Naive B cell (primary cell): ENCODE results near the gene POLR2M. TPM values are rescaled to one million over a fixed set of nuclear protein-coding genes. Genes with fewer than 3 reads are reported as not detected.

ENCODE experiments used
- ATAC-seq, 2 donors: fragments of 150-1000 bp; cut with Tn5 transposase; 2 replicates each; pipeline ENCODE4 v1.10.0; 2021; ENCODE audit warnings: low read depth in 2 of 2, mild to moderate bottlenecking in 2 of 2, moderate library complexity in 2 of 2
- DNase-seq: peaks from one replicate; pipeline ENCODE4 v3.0.0; 2022
- H3K27ac Mint-ChIP-seq, 6 donors: one replicate each; pipeline ENCODE4 v1.8.0; 2020 to 2022; ENCODE audit warnings: mild to moderate bottlenecking in 6 of 6, mixed read lengths in 6 of 6, moderate library complexity in 5 of 6, inconsistent platforms in 2 of 6
- H3K27me3 Mint-ChIP-seq, 3 donors: one replicate each; pipeline ENCODE4 v1.8.0; 2021 to 2022; ENCODE audit warnings: mixed read lengths in 3 of 3, mild to moderate bottlenecking in 1 of 3
- H3K36me3 Mint-ChIP-seq, 2 donors: one replicate each; pipeline ENCODE4 v1.8.0; 2020 to 2022; ENCODE audit warnings: mixed read lengths in 2 of 2, inconsistent platforms in 1 of 2, mild to moderate bottlenecking in 1 of 2
- H3K4me1 Mint-ChIP-seq, 3 donors: one replicate each; pipeline ENCODE4 v1.8.0; 2020 to 2022; ENCODE audit warnings: mixed read lengths in 3 of 3, inconsistent platforms in 1 of 3, mild to moderate bottlenecking in 1 of 3, moderate library complexity in 1 of 3
- H3K4me3 Mint-ChIP-seq, 8 donors: one replicate each; pipeline ENCODE4 v1.8.0; 2020 to 2022; ENCODE audit warnings: mild to moderate bottlenecking in 8 of 8, mixed read lengths in 8 of 8, moderate library complexity in 8 of 8, inconsistent platforms in 2 of 8
- H3K9me3 Mint-ChIP-seq, 7 donors: one replicate each; pipeline ENCODE4 v1.8.0; 2020 to 2022; ENCODE audit warnings: mixed read lengths in 7 of 7, mild to moderate bottlenecking in 5 of 7, inconsistent platforms in 2 of 7, moderate library complexity in 1 of 7
- polyA plus RNA-seq, 6 donors: library from polyadenylated mRNA; unstranded; fragments of 300-500 nt; fragmentation: Illumina TruSeq; gene quantifications; one replicate each; pipeline ENCODE4 v1.2.3, GENCODE V29; 2021; ENCODE audit warnings: low read depth in 6 of 6

Gene POLR2M
- polyA plus RNA-seq, 6 donors from 2014 or later, result 62.5 to 75.8 (median 73.1) TPM

DNA sequence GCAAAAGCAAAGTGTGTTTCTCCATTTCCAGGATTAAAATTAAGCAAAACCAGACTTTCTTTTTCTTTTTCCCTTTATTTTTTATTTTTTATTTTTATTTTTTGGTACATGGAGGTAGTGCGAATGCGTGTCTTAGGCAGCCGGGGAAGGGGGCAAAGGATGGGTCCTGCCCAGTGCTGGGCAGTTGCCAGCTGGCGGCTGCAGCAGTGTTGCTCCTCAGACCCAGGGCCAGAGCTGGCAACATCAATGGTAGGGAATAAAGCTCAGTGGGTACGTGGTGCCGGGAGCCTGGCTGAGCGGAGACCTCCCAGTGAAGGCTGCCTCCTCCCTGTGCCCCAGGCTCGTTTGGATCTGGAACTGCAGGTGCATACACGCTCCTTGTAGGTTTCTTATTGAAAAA lies 46.3 kb downstream of the POLR2M start:
- Mint-ChIP-seq H3K4me1 (no peaks in the 10 kb centered on the region), H3K27ac (no peak overlapping the region), H3K27me3 (peaks cover 0 to 5% (median 0%) of the 10 kb centered on the region in 3 donors), H3K9me3 (no peaks in the 10 kb centered on the region), H3K4me3 (no peak overlapping the region), H3K36me3 (no peaks in the 10 kb centered on the region)
- no peak for DNase-seq
- ATAC-seq, result no peak

DNA sequence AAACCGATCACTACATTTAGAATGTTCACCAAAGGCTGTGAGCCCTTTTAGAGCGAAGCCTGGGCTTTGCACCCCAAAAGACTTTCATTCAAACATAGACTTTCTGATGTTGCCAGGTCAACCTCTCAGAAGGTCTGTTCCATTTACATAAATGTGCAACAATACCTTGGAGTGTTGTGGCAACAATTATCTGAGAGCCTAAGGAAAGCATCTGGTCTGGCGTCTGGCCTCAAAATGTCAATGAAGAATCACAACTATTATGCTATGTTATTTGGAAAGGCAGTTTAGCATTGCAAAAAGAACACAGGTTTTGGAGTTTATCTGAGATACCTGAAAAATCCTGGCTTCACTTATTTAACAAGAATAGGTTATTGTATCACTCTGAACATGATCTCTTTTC lies 50.0 kb downstream of the POLR2M start:
- Mint-ChIP-seq H3K4me3 (no peak overlapping the region), H3K4me1 (no peaks in the 10 kb centered on the region), H3K27ac (no peak overlapping the region), H3K27me3 (no peaks in the 10 kb centered on the region), H3K36me3 (no peaks in the 10 kb centered on the region), H3K9me3 (no peaks in the 10 kb centered on the region)
- DNase-seq, result no peak
- ATAC-seq, result no peak

DNA sequence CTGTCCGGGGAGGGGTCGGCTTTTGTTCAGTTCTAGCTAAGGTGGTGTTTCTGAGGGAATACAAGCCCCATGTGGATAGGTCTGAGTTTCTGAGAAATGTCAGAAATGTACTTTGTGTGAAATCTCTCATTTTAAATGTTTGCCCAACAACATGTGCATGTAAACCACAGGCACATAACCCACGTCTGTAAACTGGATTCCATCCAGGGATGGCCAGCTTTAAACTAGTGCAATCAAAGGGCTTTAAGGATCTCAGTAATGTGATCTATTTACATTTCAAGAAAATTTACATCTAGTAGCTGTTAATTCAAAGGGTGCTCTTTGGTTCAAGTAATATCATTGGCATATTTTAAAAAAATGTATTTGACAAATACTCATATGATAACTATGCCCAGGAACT lies 52.0 kb downstream of the POLR2M start:
- Mint-ChIP-seq H3K4me1 (no peaks in the 10 kb centered on the region), H3K9me3 (no peaks in the 10 kb centered on the region), H3K27ac (no peak overlapping the region), H3K27me3 (no peaks in the 10 kb centered on the region), H3K36me3 (no peaks in the 10 kb centered on the region), H3K4me3 (no peak overlapping the region)
- DNase-seq (no peak), ATAC-seq (no peak)

DNA sequence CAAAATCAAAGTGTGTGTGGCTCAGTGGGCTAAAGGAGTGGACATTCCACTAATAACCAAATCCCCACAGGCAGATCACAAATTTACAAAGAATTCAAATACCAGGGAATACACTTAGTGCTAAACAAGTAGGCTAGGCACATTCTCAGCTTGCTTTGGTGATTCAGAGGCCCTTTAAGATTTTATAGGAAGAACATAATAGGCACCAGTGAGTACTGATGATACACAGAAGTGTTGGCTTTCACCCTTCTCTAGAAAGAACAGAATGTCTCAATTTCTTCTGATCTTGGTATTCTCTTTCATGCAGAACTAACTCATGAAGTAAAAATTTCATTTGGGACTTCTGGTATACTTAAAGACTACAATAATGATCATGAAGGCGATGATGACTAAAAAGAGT lies 55.0 kb downstream of the POLR2M start:
- Mint-ChIP-seq H3K9me3 (no peaks in the 10 kb centered on the region), H3K4me3 (no peak overlapping the region), H3K4me1 (no peaks in the 10 kb centered on the region), H3K27me3 (no peaks in the 10 kb centered on the region), H3K36me3 (no peaks in the 10 kb centered on the region), H3K27ac (no peak overlapping the region)
- ATAC-seq, result no peak
- DNase-seq, result no peak

DNA sequence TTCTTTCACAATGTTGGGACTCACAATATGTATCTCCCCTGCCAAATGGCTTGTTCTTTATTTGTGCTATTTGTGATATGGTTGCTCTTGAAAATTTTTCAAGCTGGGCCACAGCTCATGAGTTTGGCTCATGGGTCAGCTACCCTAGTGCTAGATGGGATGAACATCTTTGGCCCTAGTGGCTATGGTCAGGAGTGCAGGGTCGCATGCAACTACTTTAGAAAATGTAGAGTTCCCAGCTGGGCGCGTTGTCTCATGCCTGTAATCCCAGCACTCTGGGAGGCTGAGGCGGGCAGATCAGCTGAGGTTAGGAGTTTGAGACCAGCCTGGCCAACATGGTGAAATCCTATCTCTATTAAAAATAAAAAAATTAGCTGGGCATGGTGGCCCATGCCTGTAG lies 55.8 kb downstream of the POLR2M start:
- Mint-ChIP-seq H3K9me3 (no peaks in the 10 kb centered on the region), H3K4me1 (peaks cover 0 to 2% (median 0%) of the 10 kb centered on the region in 3 donors), H3K27ac (no peak overlapping the region), H3K27me3 (no peaks in the 10 kb centered on the region), H3K4me3 (no peak overlapping the region), H3K36me3 (no peaks in the 10 kb centered on the region)
- ATAC-seq (no peak), DNase-seq (no peak)

DNA sequence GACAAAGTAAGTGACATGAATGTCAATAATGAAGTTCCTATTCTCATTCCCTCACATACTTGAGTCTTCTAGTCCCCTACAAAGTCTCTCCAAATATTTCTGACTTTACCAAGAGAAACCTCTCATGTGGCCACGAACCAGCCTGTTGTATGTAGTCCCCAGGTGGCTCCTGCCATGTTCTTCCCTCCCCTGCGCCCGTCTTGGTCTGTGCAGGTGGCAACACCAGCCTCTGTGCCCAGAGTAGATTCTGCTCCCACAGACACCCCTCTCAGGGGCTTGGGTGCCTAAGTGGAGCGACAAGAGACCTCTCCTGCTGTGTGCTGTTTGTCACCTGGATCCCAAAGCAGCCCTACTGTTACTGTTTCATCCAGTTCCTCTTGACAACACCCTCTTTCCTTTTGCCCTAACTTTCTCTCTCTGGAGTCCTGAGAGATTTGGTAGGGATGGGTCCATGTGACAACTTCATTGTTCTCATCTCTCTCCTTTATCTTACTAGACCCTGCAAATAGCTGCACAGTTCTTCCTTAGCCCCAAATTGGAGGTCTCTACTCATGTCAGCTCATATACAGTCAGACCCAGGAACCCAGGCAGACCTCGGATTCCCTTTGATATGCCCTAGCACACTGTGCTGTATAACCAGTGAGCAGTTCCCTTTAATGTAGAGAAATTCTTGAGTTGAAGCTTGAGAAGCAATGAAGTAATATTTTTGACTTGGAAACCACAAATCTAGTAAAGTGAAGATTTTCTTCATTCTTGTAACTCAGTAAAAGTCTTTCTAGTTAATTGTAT lies 56.9 kb downstream of the POLR2M start:
- ATAC-seq (no peak), DNase-seq (no peak)
- Mint-ChIP-seq H3K27ac (peak overlapping the region in 1 of 6 donors; percentile 11), H3K36me3 (no peaks in the 10 kb centered on the region), H3K4me3 (no peak overlapping the region), H3K4me1 (peaks cover 0 to 6% (median 0%) of the 10 kb centered on the region in 3 donors), H3K9me3 (no peaks in the 10 kb centered on the region), H3K27me3 (no peaks in the 10 kb centered on the region)

Other genes with a start within 250 kb of the POLR2M start
- gene MYZAP, start 114.8 kb upstream of the POLR2M start, polyA plus RNA-seq, result 10 to 100 TPM in 2 of 6 donors, 1 to 10 TPM in 4; 4.5 to 15.3 (median 7.4) TPM